Trophoblast cell (in vitro differentiated cells and primary cell): Measurements from ENCODE around the gene MEF2C.
A peak's percentile ranks its signal among the peaks of the same experiment; 100 is the strongest.

ENCODE experiments used
- DNase-seq, 2 donors: peaks; one replicate each; pipeline ENCODE4 v3.0.0-alpha.2; 2016
- H2AFZ ChIP-seq: 2 replicates; pipeline ENCODE4 v1.6.1; 2013; ENCODE audit warnings: low read length, moderate library complexity, mild to moderate bottlenecking; ENCODE audit not compliant: insufficient read depth, poor library complexity
- H2AK5ac ChIP-seq: 2 replicates; pipeline ENCODE4 v1.6.1; 2013; ENCODE audit warnings: mild to moderate bottlenecking, low read length
- H2BK120ac ChIP-seq: 2 replicates; pipeline ENCODE4 v1.6.1; 2013; ENCODE audit warnings: low read length, mild to moderate bottlenecking, moderate library complexity; ENCODE audit not compliant: insufficient read depth, poor library complexity
- H2BK12ac ChIP-seq: 2 replicates; pipeline ENCODE4 v1.6.1; 2013; ENCODE audit warnings: mild to moderate bottlenecking, low read length, moderate library complexity
- H2BK5ac ChIP-seq: 2 replicates; pipeline ENCODE4 v1.6.1; 2013; ENCODE audit warnings: low read length, low read depth, moderate library complexity, mild to moderate bottlenecking; ENCODE audit not compliant: poor library complexity
- H3K14ac ChIP-seq: 2 replicates; pipeline ENCODE4 v1.6.1; 2013; ENCODE audit warnings: mild to moderate bottlenecking, low read length
- H3K18ac ChIP-seq: 2 replicates; pipeline ENCODE4 v1.6.1; 2013; ENCODE audit warnings: mild to moderate bottlenecking, low read length
- H3K23ac ChIP-seq: 2 replicates; pipeline ENCODE4 v1.6.1; 2013; ENCODE audit warnings: low read length
- H3K27ac ChIP-seq: 2 replicates; pipeline ENCODE4 v1.5.1; 2013; ENCODE audit warnings: low read depth, mild to moderate bottlenecking, inconsistent platforms, low read length, moderate library complexity
- H3K27me3 ChIP-seq: 2 replicates; pipeline ENCODE4 v1.6.1; 2013; ENCODE audit warnings: inconsistent platforms, mild to moderate bottlenecking, low read length, moderate library complexity; ENCODE audit not compliant: insufficient read depth
- H3K36me3 ChIP-seq, 2 experiments: 1 replicate in 1 of 2; 2 replicates in 1 of 2; pipeline ENCODE4 v1.6.1; 2013; ENCODE audit warnings: low read length in 2 of 2, mild to moderate bottlenecking in 2 of 2, moderate library complexity in 1 of 2; ENCODE audit not compliant: insufficient read depth in 2 of 2, control insufficient read depth in 1 of 2
- H3K4ac ChIP-seq: 2 replicates; pipeline ENCODE4 v1.6.1; 2013; ENCODE audit warnings: low read depth, mild to moderate bottlenecking, low read length, moderate library complexity
- H3K4me1 ChIP-seq, 2 experiments: 1 replicate in 1 of 2; 2 replicates in 1 of 2; pipeline ENCODE4 v1.6.1; 2013; ENCODE audit warnings: low read length in 2 of 2, mild to moderate bottlenecking in 2 of 2, moderate library complexity in 1 of 2; ENCODE audit not compliant: insufficient read depth in 2 of 2, control insufficient read depth in 1 of 2
- H3K4me2 ChIP-seq: 2 replicates; pipeline ENCODE4 v1.6.1; 2013; ENCODE audit warnings: inconsistent platforms, mild to moderate bottlenecking, low read length, moderate library complexity
- H3K4me3 ChIP-seq: 2 replicates; pipeline ENCODE4 v1.5.1; 2013; ENCODE audit warnings: mild to moderate bottlenecking, low read depth, low read length, inconsistent platforms
- H3K79me1 ChIP-seq: one replicate; pipeline ENCODE4 v1.6.1; 2013; ENCODE audit warnings: low read length
- H3K79me2 ChIP-seq: 2 replicates; pipeline ENCODE4 v1.6.1; 2013; ENCODE audit warnings: low read length, mild to moderate bottlenecking; ENCODE audit not compliant: control insufficient read depth, insufficient read depth, poor library complexity
- H3K9ac ChIP-seq: 2 replicates; pipeline ENCODE4 v1.6.1; 2013; ENCODE audit warnings: mild to moderate bottlenecking, low read length
- H3K9me3 ChIP-seq: 2 replicates; pipeline ENCODE4 v1.6.1; 2013; ENCODE audit warnings: low read depth, mild to moderate bottlenecking, control low read depth, inconsistent platforms, low read length; ENCODE audit not compliant: insufficient read depth
- H4K12ac ChIP-seq: 2 replicates; pipeline ENCODE4 v1.6.1; 2013; ENCODE audit warnings: low read depth, mild to moderate bottlenecking, low read length, moderate library complexity
- H4K8ac ChIP-seq: 2 replicates; pipeline ENCODE4 v1.6.1; 2013; ENCODE audit warnings: low read depth, mild to moderate bottlenecking, low read length, moderate library complexity
- H4K91ac ChIP-seq: one replicate; pipeline ENCODE4 v1.6.1; 2013; ENCODE audit warnings: low read depth, mild to moderate bottlenecking, low read length, moderate library complexity
- WGBS: extraction: QIAGEN DNeasy Blood & Tissue Kit; methylation state at CpG from one replicate; pipeline ENCODE4 v1.1.7; 2013; ENCODE audit warnings: missing lambda C conversion rate; ENCODE audit not compliant: insufficient read length, insufficient coverage; ENCODE audit errors: extremely low coverage; 5-methylcytosine and 5-hydroxymethylcytosine counted together

Gene MEF2C

GRCh38 chr5:88707216-88707965 is 175.6 kb downstream of the MEF2C start:
- H3K27ac ChIP-seq: no peak overlapping the region
- H4K91ac ChIP-seq: no peak overlapping the region
- H3K4me1 ChIP-seq: no peaks in the 10 kb centered on the region
- no peak overlapping the region for H3K23ac ChIP-seq
- H3K9me3 ChIP-seq: no peaks in the 10 kb centered on the region
- DNase-seq: peak in 1 of 2 donors; percentile 52
- H2AK5ac ChIP-seq: no peak overlapping the region
- H4K12ac ChIP-seq: no peak overlapping the region
- H3K4me2 ChIP-seq: no peak overlapping the region
- H3K79me1 ChIP-seq: no peaks in the 10 kb centered on the region
- no peak overlapping the region for H3K18ac ChIP-seq
- no peak overlapping the region for H2BK120ac ChIP-seq
- no peak overlapping the region for H3K14ac ChIP-seq
- no peak overlapping the region for H3K9ac ChIP-seq
- H3K27me3 ChIP-seq: no peaks in the 10 kb centered on the region
- H2BK5ac ChIP-seq: no peak overlapping the region
- no peak overlapping the region for H2AFZ ChIP-seq
- no peak overlapping the region for H3K4ac ChIP-seq
- H4K8ac ChIP-seq: no peak overlapping the region
- no peak overlapping the region for H3K4me3 ChIP-seq
- WGBS: no CpG with 5 or more reads among the region's 4 CpGs
- no peaks in the 10 kb centered on the region for H3K36me3 ChIP-seq
- H2BK12ac ChIP-seq: no peak overlapping the region
- no peaks in the 10 kb centered on the region for H3K79me2 ChIP-seq

GRCh38 chr5:88702332-88702731 is 180.7 kb downstream of the MEF2C start:
- Histone ChIP-seq H3K23ac (no peak overlapping the region), H3K4me2 (no peak overlapping the region), H3K27ac (no peak overlapping the region), H4K12ac (no peak overlapping the region), H4K91ac (no peak overlapping the region), H3K4me3 (no peak overlapping the region), H3K18ac (no peak overlapping the region), H2BK120ac (no peak overlapping the region), H4K8ac (no peak overlapping the region), H3K4me1 (no peaks in the 10 kb centered on the region), H3K79me2 (no peaks in the 10 kb centered on the region), H3K9me3 (no peaks in the 10 kb centered on the region), H2BK5ac (no peak overlapping the region), H3K36me3 (no peaks in the 10 kb centered on the region), H3K4ac (no peak overlapping the region), H2AK5ac (no peak overlapping the region), H3K79me1 (no peaks in the 10 kb centered on the region), H2AFZ (no peak overlapping the region), H3K14ac (no peak overlapping the region), H3K9ac (no peak overlapping the region), H2BK12ac (no peak overlapping the region), H3K27me3 (no peaks in the 10 kb centered on the region)
- DNase-seq: no peak
- no CpG with 5 or more reads among the region's 4 CpGs for WGBS

GRCh38 chr5:88700121-88700520 is 182.9 kb downstream of the MEF2C start:
- Histone ChIP-seq H3K18ac (no peak overlapping the region), H3K9ac (no peak overlapping the region), H4K12ac (no peak overlapping the region), H2BK120ac (no peak overlapping the region), H2AK5ac (no peak overlapping the region), H3K9me3 (no peaks in the 10 kb centered on the region), H4K91ac (no peak overlapping the region), H3K36me3 (no peaks in the 10 kb centered on the region), H2BK12ac (no peak overlapping the region), H3K27ac (no peak overlapping the region), H3K4me3 (no peak overlapping the region), H3K4ac (no peak overlapping the region), H3K79me2 (no peaks in the 10 kb centered on the region), H3K4me1 (no peaks in the 10 kb centered on the region), H2BK5ac (no peak overlapping the region), H3K79me1 (no peaks in the 10 kb centered on the region), H4K8ac (no peak overlapping the region), H3K23ac (no peak overlapping the region), H3K14ac (no peak overlapping the region), H2AFZ (no peak overlapping the region), H3K27me3 (peaks cover 4% of the 10 kb centered on the region), H3K4me2 (no peak overlapping the region)
- DNase-seq: no peak

- no peak overlapping the region for H3K9ac ChIP-seq
- DNase-seq: no peak
- H3K36me3 ChIP-seq: no peaks in the 10 kb centered on the region
- no peaks in the 10 kb centered on the region for H3K9me3 ChIP-seq
- no peaks in the 10 kb centered on the region for H3K4me1 ChIP-seq
- no peak overlapping the region for H4K91ac ChIP-seq
- H4K12ac ChIP-seq: no peak overlapping the region
- no peak overlapping the region for H3K4ac ChIP-seq
- no peak overlapping the region for H3K18ac ChIP-seq
- no peak overlapping the region for H2BK120ac ChIP-seq
- peaks cover 21% of the 10 kb centered on the region for H3K27me3 ChIP-seq
- H3K4me3 ChIP-seq: no peak overlapping the region
- H2BK12ac ChIP-seq: no peak overlapping the region
- H2BK5ac ChIP-seq: no peak overlapping the region
- WGBS: no CpG with 5 or more reads among the region's 1 CpG
- no peaks in the 10 kb centered on the region for H3K79me2 ChIP-seq
- H3K14ac ChIP-seq: no peak overlapping the region
- no peaks in the 10 kb centered on the region for H3K79me1 ChIP-seq
- no peak overlapping the region for H2AK5ac ChIP-seq
- no peak overlapping the region for H3K4me2 ChIP-seq
- no peak overlapping the region for H3K27ac ChIP-seq
- H2AFZ ChIP-seq: no peak overlapping the region
- no peak overlapping the region for H3K23ac ChIP-seq
- H4K8ac ChIP-seq: no peak overlapping the region
Observed at GRCh38 chr5:88698290-88698689, 184.7 kb downstream of the MEF2C start.
